Measurements from ENCODE around the gene GGA1.
"Not testable (repeated sequence)": the region's sequence is repeated elsewhere in the genome, so short reads cannot be mapped to it uniquely, and the experiment has no call there.

GGA1 gene

DNA sequence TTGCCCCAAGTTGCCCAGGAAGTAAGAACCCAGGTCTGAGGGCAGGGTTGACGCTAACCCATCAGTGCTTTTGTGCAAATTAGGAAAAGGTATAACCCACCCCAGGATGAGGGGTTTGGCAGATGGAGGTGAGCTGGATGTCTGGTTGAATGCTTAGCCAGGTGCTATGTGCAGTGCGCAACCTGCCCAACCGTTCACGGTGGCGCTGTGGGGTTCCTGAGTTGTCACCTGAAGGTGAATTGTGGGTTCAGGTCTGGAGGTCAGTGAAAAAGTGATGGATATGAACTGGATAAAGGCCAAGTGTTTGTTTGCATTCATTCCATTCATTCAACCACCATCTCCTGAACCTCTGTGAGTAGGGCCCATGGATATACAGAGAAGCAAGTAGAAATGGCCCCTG, 14.4 kb upstream of the GGA1 start:
- TF ChIP-seq, protein P1, sequence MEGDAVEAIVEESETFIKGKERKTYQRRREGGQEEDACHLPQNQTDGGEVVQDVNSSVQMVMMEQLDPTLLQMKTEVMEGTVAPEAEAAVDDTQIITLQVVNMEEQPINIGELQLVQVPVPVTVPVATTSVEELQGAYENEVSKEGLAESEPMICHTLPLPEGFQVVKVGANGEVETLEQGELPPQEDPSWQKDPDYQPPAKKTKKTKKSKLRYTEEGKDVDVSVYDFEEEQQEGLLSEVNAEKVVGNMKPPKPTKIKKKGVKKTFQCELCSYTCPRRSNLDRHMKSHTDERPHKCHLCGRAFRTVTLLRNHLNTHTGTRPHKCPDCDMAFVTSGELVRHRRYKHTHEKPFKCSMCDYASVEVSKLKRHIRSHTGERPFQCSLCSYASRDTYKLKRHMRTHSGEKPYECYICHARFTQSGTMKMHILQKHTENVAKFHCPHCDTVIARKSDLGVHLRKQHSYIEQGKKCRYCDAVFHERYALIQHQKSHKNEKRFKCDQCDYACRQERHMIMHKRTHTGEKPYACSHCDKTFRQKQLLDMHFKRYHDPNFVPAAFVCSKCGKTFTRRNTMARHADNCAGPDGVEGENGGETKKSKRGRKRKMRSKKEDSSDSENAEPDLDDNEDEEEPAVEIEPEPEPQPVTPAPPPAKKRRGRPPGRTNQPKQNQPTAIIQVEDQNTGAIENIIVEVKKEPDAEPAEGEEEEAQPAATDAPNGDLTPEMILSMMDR (IDR thresholded peaks at IDR 0.05): no peak
- Histone ChIP-seq H3K4me1 (ENCODE audit: control insufficient read depth in 1 of 2, insufficient read depth in 1 of 2, low read depth in 1 of 2, low read length in 1 of 2) (peaks cover 16% of the 10 kb centered on the region in 2 experiments), H3K9me3 (no peaks in the 10 kb centered on the region), H3K27ac (no peak overlapping the region), H3K36me3 (no peaks in the 10 kb centered on the region), H3K4me3 (ENCODE audit: low read depth in 1 of 2, low read length in 1 of 2) (no peak overlapping the region), H3K27me3 (no peaks in the 10 kb centered on the region)

DNA sequence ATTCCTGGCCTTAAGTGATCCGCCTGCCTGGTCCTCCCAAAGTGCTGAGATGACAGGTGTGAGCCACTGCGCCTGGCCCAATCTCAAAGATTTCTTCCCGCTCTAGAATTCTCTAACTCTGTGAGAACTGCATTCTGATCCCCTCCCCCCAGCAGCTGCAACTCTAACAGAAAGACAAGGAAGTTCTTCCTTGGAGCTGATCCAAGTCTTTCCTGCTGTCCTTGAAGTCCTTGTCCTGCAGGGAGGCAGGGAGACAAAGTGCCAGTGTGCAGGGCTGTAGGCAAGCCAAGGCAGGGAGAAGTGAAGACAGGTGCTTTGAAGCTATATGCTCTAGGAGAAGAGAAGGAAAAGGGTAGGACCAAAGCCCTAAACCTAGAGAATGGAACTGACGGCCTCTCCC, 9.5 kb upstream of the GGA1 start:
- TF ChIP-seq, protein P1 (IDR thresholded peaks at IDR 0.05): no peak
- H3K9me3 ChIP-seq: no peaks in the 10 kb centered on the region
- no peak overlapping the region for H3K27ac ChIP-seq
- H3K27me3 ChIP-seq: peaks cover 15% of the 10 kb centered on the region
- no peaks in the 10 kb centered on the region for H3K36me3 ChIP-seq
- H3K4me1 ChIP-seq (ENCODE audit: control insufficient read depth in 1 of 2, insufficient read depth in 1 of 2, low read depth in 1 of 2, low read length in 1 of 2): no peaks in the 10 kb centered on the region
- no peak overlapping the region for H3K4me3 ChIP-seq (ENCODE audit: low read depth in 1 of 2, low read length in 1 of 2)

DNA sequence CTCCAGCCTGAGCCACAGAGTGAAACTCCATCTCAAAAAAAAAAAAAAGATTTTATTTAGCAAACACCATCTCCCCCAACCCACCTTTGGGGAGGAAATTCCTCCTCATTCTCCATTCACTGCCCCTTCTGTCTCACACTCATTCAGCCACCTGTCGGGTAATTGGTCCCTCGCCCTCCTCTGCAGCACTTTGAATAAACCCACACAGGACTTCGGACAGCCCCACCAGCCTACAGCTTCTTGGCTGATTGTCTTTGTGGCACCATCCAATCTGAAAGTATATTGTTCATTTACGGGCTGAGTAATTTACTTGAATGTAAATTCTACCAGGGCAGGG, 7.5 kb upstream of the GGA1 start:
- no peaks in the 10 kb centered on the region for H3K36me3 ChIP-seq
- TF ChIP-seq, protein P1 (IDR thresholded peaks at IDR 0.05): no peak
- peaks cover 31% of the 10 kb centered on the region for H3K27me3 ChIP-seq
- H3K4me1 ChIP-seq (ENCODE audit: control insufficient read depth in 1 of 2, insufficient read depth in 1 of 2, low read depth in 1 of 2, low read length in 1 of 2): no peaks in the 10 kb centered on the region
- no peaks in the 10 kb centered on the region for H3K9me3 ChIP-seq
- H3K27ac ChIP-seq: no peak overlapping the region
- H3K4me3 ChIP-seq (ENCODE audit: low read depth in 1 of 2, low read length in 1 of 2): no peak overlapping the region

DNA sequence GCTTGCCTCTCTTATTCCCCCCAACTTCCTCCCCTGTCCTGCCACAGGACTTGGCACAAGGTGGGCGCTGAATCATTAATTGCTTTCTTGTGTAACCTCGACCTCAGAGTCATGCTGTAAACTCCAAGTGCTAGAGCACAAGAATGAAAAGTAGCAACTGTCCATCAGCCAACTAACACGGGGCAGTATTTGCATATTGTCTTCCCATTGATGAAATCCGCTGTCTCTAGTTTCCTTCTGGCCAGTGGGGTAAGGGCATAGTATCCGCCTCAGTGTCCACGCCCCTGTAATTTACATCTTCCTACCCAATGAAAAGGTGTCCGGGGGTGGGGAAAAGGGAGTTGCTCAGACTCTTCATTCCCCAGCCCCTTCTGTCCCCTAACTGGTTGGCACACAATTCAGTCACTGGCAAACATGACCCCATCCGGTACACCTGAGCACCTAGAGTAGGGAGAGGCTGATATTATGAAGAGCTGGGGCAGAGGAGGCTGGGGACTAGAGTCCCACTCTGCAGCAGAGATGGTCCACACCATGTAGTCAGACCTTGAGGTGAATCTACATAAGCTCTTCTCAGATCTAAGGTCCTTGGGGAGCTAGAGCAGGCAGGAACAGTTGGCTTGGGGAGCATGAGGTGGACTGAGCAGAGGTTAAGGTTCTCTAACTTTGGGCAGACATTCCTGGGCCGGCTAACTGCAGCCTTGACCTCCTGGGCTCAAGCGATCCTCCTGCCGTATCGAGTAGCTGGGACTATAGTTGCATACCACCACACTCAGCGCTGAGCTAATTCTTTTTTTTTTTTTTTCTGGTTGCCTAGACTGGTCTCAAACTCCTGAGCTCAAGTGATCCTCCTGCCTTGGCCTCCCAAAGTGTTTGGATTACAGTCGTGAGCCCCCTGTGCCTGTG, 6.8 kb upstream of the GGA1 start:
- Histone ChIP-seq H3K27ac (no peak overlapping the region), H3K4me1 (ENCODE audit: control insufficient read depth in 1 of 2, insufficient read depth in 1 of 2, low read depth in 1 of 2, low read length in 1 of 2) (peaks cover 0 to under 1% of the 10 kb centered on the region in 2 experiments), H3K27me3 (peaks cover 32% of the 10 kb centered on the region), H3K4me3 (ENCODE audit: low read depth in 1 of 2, low read length in 1 of 2) (no peak overlapping the region), H3K9me3 (no peaks in the 10 kb centered on the region), H3K36me3 (no peaks in the 10 kb centered on the region)
- TF ChIP-seq, protein P1 (IDR thresholded peaks at IDR 0.05): no peak

DNA sequence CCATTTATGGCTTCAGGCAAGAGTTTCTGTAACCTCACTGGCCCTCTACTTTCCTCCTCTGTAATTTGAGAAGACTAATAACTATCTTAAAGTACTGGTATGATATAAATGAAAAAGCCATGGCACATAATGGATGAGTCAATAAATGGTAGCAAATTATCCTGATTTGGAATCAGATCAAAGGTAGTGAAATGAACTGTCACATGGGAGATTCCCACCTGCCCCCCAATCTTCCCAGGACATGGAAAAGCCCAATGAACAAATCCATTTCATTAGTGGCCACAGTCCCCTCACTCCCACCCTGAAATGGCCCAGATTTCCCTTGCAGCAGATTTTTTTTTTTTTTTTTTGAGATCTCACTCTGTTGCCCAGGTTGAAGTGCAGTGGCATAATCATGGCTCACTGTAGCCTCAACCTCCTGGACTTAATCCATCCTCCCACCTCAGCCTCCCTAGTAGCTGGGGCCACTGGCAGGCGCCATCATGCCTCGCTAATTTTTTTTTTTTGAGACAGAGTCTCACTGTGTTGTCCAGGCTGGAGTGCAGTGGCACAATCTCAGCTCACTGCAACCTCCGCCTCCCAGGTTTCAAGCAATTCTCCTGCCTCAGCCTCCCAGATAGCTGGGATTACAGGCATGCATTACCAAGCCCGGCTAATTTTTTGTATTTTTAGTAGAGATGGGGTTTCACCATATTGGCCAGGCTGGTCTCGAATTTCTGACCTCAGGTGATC, 5.9 kb upstream of the GGA1 start:
- not testable (repeated sequence) for H3K9me3 ChIP-seq; H3K27ac ChIP-seq; H3K4me1 ChIP-seq (ENCODE audit: control insufficient read depth in 1 of 2, insufficient read depth in 1 of 2, low read depth in 1 of 2, low read length in 1 of 2); H3K36me3 ChIP-seq; H3K4me3 ChIP-seq (ENCODE audit: low read depth in 1 of 2, low read length in 1 of 2)
- peaks cover 32% of the 10 kb centered on the region for H3K27me3 ChIP-seq

DNA sequence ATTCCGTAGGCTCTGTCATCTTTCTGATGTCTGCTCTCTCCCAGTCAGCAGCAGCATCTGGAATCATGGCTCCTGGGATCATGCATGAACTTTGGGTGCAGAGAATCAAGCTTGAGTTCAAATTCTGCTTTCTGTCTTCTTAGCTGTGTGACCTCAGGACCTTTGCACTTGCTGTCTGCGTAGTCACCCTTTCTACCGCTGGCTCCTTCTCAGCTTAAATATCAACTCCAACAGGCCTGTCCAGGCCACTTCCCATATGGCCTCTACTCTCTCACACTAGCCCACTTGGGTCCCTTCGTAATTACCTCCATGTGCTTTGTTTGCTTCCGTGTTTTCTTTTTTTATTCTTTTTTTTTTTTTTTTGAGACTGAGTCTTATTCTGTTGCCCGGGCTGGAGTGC, 4.6 kb upstream of the GGA1 start:
- TF ChIP-seq, protein P1 (IDR thresholded peaks at IDR 0.05): no peak
- Histone ChIP-seq H3K27me3 (peaks cover 32% of the 10 kb centered on the region), H3K27ac (no peak overlapping the region), H3K9me3 (no peaks in the 10 kb centered on the region), H3K4me3 (ENCODE audit: low read depth in 1 of 2, low read length in 1 of 2) (no peak overlapping the region), H3K4me1 (ENCODE audit: control insufficient read depth in 1 of 2, insufficient read depth in 1 of 2, low read depth in 1 of 2, low read length in 1 of 2) (peaks cover 15 to 24% of the 10 kb centered on the region in 2 experiments), H3K36me3 (no peaks in the 10 kb centered on the region)
